Bronchial smooth muscle cell (primary cell): ENCODE data around the gene PJA1. TPM values are rescaled to one million over a fixed set of nuclear protein-coding genes. Genes with fewer than 3 reads are reported as not detected.

Experiments
- total RNA-seq: library from RNA; depleted of rRNA; stranded (reverse); fragments of >200 nt; gene quantifications from 2 replicates; pipeline ENCODE4 v1.2.1, GENCODE V29; 2014

Gene PJA1
- total RNA-seq = 19.4 and 37.0 TPM in 2 replicates

DNA sequence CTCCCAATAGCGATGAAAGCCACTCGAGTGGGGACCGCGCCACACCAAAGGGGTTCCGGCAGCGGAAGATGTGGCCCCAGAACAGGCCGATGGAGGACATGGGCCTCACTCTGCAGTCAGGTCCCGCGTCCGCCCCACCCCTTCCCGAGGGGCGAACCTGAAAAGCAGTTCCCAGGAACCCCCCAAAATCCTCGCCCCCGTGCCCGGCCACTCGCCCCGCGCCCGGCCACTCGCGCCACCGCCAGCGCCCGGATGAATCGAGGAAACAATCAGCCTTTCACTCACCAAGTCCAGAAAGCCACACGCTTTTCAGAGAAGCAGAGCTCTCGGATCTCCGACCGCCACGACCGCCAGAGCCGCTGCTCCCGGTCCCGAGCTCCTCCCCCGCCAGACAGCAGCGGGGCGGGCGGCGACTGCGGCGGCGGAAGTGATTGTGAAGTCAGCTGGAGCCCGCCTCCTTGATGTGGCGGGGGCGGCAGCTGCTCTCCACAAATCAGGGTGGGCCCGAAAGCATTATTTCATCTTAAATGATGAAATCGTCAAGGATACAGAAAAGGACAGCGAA, at the start of gene PJA1:
TSS of gene PJA1 (minus strand) at position 367 of the 565 bp plus-strand sequence. CDS start 2,380 bp downstream, outside the sequence.

